ENCODE data around the gene LPIN2.
A peak's percentile ranks its signal among the peaks of the same experiment; 100 is the strongest.

- TF ChIP-seq CTCF (IDR thresholded peaks at IDR 0.05 in 8 of 11, conservative IDR thresholded peaks at IDR 0.05 in 3 of 11) (no peak), POLR2AphosphoS5 (IDR thresholded peaks at IDR 0.05) (peak in 1 of 3 donors; percentile 42)
Measured at GRCh38 chr18:3061581-3062312, 48.8 kb upstream of the LPIN2 start.

Measured in spleen (tissue), 7 donors.